B cell (primary cell): Measurements from ENCODE around the gene ABTB2.

Experiments used
- CTCF ChIP-seq: fragments of 200-600 bp; IDR thresholded peaks from one replicate; pipeline ENCODE4 v1.8.0; 2022; ENCODE audit warnings: antibody characterized with exemption, mild to moderate bottlenecking
- EZH2 ChIP-seq: IDR thresholded peaks from 2 replicates; pipeline ENCODE4 v1.6.1; 2012; ENCODE audit warnings: borderline replicate concordance, low read depth, mild to moderate bottlenecking, moderate library complexity, low read length; ENCODE audit not compliant: insufficient read depth, poor library complexity, severe bottlenecking

- TF ChIP-seq CTCF (no peak), EZH2 (no peak)
These were observed 3.9 kb downstream of the ABTB2 start for GRCh38 chr11:34353881-34354280.
